GM23338 (cell line): Measurements from ENCODE around the gene TRIM13.

ENCODE experiments used
- CREB1 ChIP-seq: fragments of 250-450 bp; sonication (Bioruptor Pico); IDR thresholded peaks from 2 replicates; pipeline ENCODE4 v1.5.0; 2020; ENCODE audit warnings: low read depth, mild to moderate bottlenecking, moderate library complexity
- TF ChIP-seq, protein P1 (sequence below), 2 experiments: fragments of 200-600 bp in 1 of 2; sonication (generic) in 1 of 2; conservative IDR thresholded peaks; 2 replicates each; pipeline versions ENCODE4 v1.5.1 to v1.6.1; 2016 to 2017; ENCODE audit warnings: antibody characterized with exemption in 2 of 2, low read depth in 2 of 2, mild to moderate bottlenecking in 2 of 2, moderate library complexity in 1 of 2

DNA sequence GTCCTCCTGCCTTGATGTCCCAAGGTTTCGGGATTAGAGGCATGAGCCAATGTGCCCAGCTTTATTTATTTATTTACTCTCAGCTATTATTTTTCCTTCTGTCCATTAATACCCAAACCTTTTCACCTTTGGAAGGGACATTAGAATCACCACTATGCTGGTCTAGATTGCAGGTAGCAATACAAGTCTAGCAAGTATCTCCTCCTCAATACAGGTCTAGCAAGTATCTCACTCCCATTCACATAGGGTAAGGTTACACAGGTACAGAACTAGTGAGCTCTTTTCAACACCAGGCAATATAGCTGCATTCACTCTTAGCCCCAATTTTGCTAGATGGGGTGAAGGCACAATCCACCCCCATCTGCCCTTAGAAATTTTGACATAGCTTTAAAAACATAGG is 43.3 kb upstream of the TRIM13 start:
- TF ChIP-seq, protein P1, sequence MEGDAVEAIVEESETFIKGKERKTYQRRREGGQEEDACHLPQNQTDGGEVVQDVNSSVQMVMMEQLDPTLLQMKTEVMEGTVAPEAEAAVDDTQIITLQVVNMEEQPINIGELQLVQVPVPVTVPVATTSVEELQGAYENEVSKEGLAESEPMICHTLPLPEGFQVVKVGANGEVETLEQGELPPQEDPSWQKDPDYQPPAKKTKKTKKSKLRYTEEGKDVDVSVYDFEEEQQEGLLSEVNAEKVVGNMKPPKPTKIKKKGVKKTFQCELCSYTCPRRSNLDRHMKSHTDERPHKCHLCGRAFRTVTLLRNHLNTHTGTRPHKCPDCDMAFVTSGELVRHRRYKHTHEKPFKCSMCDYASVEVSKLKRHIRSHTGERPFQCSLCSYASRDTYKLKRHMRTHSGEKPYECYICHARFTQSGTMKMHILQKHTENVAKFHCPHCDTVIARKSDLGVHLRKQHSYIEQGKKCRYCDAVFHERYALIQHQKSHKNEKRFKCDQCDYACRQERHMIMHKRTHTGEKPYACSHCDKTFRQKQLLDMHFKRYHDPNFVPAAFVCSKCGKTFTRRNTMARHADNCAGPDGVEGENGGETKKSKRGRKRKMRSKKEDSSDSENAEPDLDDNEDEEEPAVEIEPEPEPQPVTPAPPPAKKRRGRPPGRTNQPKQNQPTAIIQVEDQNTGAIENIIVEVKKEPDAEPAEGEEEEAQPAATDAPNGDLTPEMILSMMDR (conservative IDR thresholded peaks at IDR 0.05; ENCODE audit: low read depth in 2 of 2), result no peak
- TF ChIP-seq CREB1 (CRISPR knock-in tag), result no peak
